ENCODE results near the gene PEAK1.
"Not testable (repeated sequence)": the region's sequence is repeated elsewhere in the genome, so short reads cannot be mapped to it uniquely, and the experiment has no call there.

Gene PEAK1

DNA sequence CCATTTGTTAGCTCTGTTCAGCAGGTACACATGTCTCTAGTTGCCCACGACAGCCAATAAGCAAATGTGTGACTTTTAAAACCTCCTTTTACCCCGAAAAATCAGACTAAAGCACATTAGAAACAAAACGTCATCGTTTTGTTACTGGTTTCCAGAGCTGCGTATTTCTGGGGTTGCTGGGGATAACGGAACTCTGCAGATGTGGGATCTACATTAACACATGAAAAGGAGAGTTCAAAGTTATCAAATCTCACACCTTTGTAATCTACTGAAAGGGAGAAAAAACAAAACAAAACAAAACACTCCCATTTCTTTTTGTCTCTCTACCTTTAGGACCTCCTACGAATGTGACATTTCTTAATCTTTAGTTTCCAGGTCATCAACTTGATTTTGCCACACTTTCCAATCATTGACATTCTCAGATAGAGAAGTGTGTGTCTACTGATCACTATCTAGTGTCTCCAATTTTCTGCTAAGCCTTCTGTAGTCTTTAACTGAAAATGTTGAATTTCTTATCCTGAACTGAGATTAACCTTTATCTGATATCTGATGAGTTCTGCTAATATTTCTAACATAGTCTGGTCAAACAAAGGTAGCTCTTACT lies 256.0 kb downstream of the PEAK1 start:
- TF ChIP-seq, protein P1, sequence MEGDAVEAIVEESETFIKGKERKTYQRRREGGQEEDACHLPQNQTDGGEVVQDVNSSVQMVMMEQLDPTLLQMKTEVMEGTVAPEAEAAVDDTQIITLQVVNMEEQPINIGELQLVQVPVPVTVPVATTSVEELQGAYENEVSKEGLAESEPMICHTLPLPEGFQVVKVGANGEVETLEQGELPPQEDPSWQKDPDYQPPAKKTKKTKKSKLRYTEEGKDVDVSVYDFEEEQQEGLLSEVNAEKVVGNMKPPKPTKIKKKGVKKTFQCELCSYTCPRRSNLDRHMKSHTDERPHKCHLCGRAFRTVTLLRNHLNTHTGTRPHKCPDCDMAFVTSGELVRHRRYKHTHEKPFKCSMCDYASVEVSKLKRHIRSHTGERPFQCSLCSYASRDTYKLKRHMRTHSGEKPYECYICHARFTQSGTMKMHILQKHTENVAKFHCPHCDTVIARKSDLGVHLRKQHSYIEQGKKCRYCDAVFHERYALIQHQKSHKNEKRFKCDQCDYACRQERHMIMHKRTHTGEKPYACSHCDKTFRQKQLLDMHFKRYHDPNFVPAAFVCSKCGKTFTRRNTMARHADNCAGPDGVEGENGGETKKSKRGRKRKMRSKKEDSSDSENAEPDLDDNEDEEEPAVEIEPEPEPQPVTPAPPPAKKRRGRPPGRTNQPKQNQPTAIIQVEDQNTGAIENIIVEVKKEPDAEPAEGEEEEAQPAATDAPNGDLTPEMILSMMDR (IDR thresholded peaks at IDR 0.05; ENCODE audit: low read depth, low read length): no peak
- no peak overlapping the region for H3K4me3 ChIP-seq (ENCODE audit: low read depth, low read length)
- no peak for DNase-seq (ENCODE audit: low read depth, low spot score)
- in situ Hi-C loops (cut with HindIII; ENCODE audit: low sequenced_read_pairs): no loop called here

DNA sequence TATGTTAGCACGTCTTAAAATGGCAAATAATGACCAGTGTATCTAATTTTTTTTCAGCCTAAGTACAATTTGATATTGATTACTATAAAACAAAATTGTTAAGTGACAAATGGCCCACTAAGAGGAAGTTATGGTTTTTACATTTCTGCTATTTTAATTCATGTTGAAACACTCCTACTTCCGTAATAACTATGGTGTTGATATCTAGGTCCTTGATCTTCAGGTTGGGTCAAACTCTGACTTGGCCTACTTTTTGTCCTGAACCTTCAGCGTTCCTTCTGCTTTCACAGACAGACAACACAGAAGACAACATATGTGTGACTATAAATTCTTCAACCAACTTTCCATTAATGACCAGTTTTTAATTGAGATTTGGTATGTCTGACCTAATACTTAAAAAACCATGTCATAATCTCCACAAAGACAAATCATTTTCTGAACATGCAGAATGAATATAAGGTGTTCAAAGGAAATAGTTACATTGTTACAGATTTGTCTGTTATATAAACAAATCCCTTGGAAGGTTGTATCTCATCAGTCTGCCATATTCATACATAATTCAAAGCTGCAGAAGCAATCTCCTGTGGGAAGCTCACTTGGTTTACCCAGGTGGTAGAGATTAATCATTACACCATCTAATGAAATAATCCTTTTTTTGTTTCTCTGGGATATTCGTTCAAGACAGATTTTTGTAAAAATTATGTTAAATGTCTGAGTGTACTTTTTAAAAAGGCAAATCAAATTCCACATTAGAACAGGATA lies 256.9 kb downstream of the PEAK1 start:
- TF ChIP-seq, protein P1 (IDR thresholded peaks at IDR 0.05; ENCODE audit: low read depth, low read length): no peak
- no peak for DNase-seq (ENCODE audit: low read depth, low spot score)
- no peak overlapping the region for H3K4me3 ChIP-seq (ENCODE audit: low read depth, low read length)
- in situ Hi-C loops (cut with HindIII; ENCODE audit: low sequenced_read_pairs): no loop called here

DNA sequence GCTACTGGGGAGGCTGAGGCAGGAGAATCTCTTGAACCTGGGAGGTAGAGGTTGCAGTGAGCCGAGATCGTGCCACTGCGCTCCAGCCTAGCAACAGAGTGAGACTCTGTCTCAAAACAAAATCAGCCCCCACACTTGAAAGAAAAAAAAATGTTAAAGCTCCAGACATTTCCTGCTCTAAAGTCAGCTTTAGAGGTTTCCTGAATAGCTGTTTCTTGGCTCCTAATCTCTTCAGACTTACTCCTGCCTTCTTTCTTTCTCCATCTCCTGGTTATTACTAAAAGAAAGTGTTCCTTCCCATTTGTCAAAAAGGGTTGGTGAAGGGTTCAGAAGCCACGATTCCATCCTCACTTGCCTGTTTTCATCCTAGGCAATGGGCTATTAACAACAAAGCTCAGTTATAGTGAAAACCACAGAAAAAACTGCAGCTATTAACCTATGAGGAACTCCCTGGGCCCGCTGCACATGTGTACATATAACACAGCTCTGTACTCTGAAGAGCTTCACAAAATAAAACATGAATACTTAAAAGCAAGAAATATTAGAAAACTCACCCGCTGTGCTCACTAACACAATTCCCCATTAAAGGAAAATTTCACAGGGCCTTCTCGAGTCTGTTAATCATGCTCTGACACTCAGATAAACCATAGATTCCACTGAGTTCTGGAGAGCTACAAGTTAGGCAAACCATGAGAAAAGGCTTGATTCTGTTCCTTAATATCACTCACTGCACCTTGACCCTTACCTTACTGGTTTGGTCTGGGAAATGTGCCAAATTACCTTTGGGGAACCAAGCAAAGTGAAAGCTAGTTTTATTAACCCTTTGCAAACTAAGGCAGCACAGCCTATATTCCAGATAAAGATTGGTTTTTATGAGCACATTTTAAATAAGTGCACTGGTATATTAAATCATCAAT lies 259.1 kb downstream of the PEAK1 start:
- in situ Hi-C loops (cut with HindIII; ENCODE audit: low sequenced_read_pairs): no loop called here
- no peak overlapping the region for H3K4me3 ChIP-seq (ENCODE audit: low read depth, low read length)
- DNase-seq (ENCODE audit: low read depth, low spot score): peak; percentile 1
- TF ChIP-seq, protein P1 (IDR thresholded peaks at IDR 0.05; ENCODE audit: low read depth, low read length): no peak

DNA sequence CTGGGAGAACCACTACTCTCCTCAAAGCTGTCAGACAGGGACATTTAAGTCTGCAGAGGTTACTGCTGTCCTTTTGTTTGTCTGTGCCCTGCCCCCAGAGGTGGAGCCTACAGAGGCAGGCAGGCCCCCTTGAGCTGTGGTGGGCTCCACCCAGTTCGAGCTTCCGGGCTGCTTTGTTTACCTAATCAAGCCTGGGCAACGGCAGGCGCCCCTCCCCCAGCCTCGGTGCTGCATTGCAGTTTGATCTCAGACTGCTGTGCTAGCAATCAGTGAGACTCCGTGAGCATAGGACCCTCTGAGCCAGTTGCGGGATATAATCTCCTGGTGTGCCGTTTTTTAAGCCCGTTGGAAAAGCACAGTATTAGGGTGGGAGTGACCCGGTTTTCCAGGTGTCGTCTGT lies 263.9 kb downstream of the PEAK1 start:
- in situ Hi-C loops (cut with HindIII; ENCODE audit: low sequenced_read_pairs); DNase-seq (ENCODE audit: low read depth, low spot score); H3K4me3 ChIP-seq (ENCODE audit: low read depth, low read length): not testable (repeated sequence)

DNA sequence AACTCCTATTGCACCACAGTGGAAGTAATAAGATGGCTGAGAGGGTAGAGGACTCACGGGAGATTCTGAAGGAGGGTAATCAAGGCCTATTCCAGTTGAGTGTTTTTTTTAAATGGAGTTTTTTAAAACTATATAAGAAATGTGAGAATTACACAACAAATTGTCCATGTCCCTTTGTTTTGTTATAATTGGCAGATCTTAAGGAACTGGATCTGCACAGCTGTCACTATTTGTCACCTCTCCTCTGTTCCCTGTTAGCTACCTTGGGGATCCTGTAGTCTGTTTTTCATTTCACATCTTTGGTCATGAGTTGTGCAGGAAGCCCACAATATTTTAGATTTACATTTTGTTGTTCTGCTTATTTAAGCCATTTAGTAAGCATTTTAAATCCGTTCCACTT lies 271.7 kb downstream of the PEAK1 start:
- no peak for DNase-seq (ENCODE audit: low read depth, low spot score)
- in situ Hi-C loops (cut with HindIII; ENCODE audit: low sequenced_read_pairs): no loop called here
- no peak overlapping the region for H3K4me3 ChIP-seq (ENCODE audit: low read depth, low read length)
- TF ChIP-seq, protein P1 (IDR thresholded peaks at IDR 0.05; ENCODE audit: low read depth, low read length): no peak

DNA sequence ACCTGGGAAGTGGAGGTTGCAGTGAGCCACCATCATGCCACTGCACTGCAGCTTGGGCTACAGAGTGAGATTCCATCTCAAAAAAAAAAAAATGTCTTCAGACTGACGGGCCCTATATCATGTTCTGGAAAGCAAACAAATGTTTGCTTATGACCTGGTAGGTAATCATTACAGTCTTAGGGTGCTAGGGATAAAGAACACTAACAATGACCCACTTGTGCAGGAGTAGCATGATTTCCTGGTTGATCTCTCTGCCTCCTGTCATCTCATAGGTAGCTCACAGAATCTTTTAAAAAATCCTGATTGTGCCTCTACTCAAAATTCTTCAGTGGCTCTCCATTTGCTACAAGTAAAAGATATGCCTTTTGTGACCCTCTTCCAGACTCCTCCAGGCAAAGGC lies 274.5 kb downstream of the PEAK1 start:
- TF ChIP-seq, protein P1 (IDR thresholded peaks at IDR 0.05; ENCODE audit: low read depth, low read length): no peak
- in situ Hi-C loops (cut with HindIII; ENCODE audit: low sequenced_read_pairs): no loop called here
- no peak overlapping the region for H3K4me3 ChIP-seq (ENCODE audit: low read depth, low read length)
- no peak for DNase-seq (ENCODE audit: low read depth, low spot score)

All from astrocyte of the spinal cord (primary cell).